KMS-11 (cell line): Measurements from ENCODE around the gene OGT.

ENCODE experiments used
- H2AFZ ChIP-seq: fragments of 200-600 bp; sonication (generic); 2 replicates; pipeline ENCODE4 v1.6.1; 2016; ENCODE audit warnings: antibody characterized with exemption, mixed run types, low read depth
- H3K27ac ChIP-seq: fragments of 200-600 bp; sonication (generic); 2 replicates; pipeline ENCODE4 v1.6.1; 2016; ENCODE audit warnings: mild to moderate bottlenecking, mixed run types
- H3K27me3 ChIP-seq: fragments of 200-600 bp; sonication (generic); 2 replicates; pipeline ENCODE4 v1.6.1; 2017; ENCODE audit warnings: mild to moderate bottlenecking, low read depth, mixed run types, moderate library complexity; ENCODE audit not compliant: insufficient read depth
- H3K36me3 ChIP-seq: fragments of 200-600 bp; sonication (generic); 2 replicates; pipeline ENCODE4 v1.6.1; 2017; ENCODE audit warnings: mild to moderate bottlenecking, mixed run types; ENCODE audit not compliant: insufficient read depth
- H3K4me1 ChIP-seq: fragments of 200-600 bp; sonication (generic); 2 replicates; pipeline ENCODE4 v1.6.1; 2016; ENCODE audit warnings: mild to moderate bottlenecking, low read depth, mixed run types; ENCODE audit not compliant: poor library complexity, severe bottlenecking
- H3K4me2 ChIP-seq: fragments of 200-600 bp; sonication (generic); 2 replicates; pipeline ENCODE4 v1.7.0; 2016; ENCODE audit warnings: mild to moderate bottlenecking, mixed run types
- H3K4me3 ChIP-seq: fragments of 200-600 bp; sonication (generic); IDR thresholded peaks from 2 replicates; pipeline ENCODE4 v1.6.1; 2017; ENCODE audit warnings: low read depth, low read length, mixed read lengths; ENCODE audit not compliant: insufficient read depth
- H3K79me2 ChIP-seq: fragments of 200-600 bp; sonication (generic); 2 replicates; pipeline ENCODE4 v1.6.1; 2016; ENCODE audit warnings: low read depth, mixed run types; ENCODE audit not compliant: insufficient read depth
- H3K9ac ChIP-seq: fragments of 200-600 bp; sonication (generic); 2 replicates; pipeline ENCODE4 v1.6.1; 2016; ENCODE audit warnings: mild to moderate bottlenecking, mixed run types
- H4K20me1 ChIP-seq: fragments of 200-600 bp; sonication (generic); 2 replicates; pipeline ENCODE4 v1.6.1; 2016; ENCODE audit warnings: mild to moderate bottlenecking, mixed run types; ENCODE audit not compliant: insufficient read depth
- TF ChIP-seq, protein P1 (sequence below): fragments of 200-600 bp; sonication (generic); conservative IDR thresholded peaks from 2 replicates; pipeline ENCODE4 v1.6.1; 2017; ENCODE audit warnings: low read depth, mild to moderate bottlenecking, antibody characterized with exemption, low read length, moderate library complexity, mixed read lengths

The OGT gene

DNA sequence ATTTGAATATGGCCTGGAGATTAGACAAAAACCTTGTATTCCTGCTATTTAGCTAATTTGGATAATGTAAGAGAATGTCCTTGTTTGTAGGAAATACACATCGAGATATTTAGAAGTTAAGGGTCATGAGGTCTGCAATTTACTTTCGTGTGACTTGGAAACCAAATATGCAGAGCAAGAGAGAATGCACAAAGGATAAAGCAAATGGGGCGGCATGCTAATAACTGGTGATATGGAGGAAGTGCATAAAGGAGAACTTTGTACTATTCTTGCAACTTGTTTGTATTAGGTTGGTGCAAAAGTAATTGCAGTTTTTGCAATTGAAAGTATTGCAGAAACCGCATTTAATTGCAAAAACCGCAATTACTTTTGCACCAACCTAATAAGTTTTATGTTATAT is 92.6 kb downstream of the OGT start:
- H3K27me3 ChIP-seq = no peaks in the 10 kb centered on the region
- H2AFZ ChIP-seq = no peak overlapping the region
- H3K27ac ChIP-seq = no peak overlapping the region
- no peak overlapping the region for H3K4me3 ChIP-seq
- H4K20me1 ChIP-seq = no peaks in the 10 kb centered on the region
- H3K4me1 ChIP-seq = peaks cover 33% of the 10 kb centered on the region
- no peaks in the 10 kb centered on the region for H3K79me2 ChIP-seq
- TF ChIP-seq, protein P1, sequence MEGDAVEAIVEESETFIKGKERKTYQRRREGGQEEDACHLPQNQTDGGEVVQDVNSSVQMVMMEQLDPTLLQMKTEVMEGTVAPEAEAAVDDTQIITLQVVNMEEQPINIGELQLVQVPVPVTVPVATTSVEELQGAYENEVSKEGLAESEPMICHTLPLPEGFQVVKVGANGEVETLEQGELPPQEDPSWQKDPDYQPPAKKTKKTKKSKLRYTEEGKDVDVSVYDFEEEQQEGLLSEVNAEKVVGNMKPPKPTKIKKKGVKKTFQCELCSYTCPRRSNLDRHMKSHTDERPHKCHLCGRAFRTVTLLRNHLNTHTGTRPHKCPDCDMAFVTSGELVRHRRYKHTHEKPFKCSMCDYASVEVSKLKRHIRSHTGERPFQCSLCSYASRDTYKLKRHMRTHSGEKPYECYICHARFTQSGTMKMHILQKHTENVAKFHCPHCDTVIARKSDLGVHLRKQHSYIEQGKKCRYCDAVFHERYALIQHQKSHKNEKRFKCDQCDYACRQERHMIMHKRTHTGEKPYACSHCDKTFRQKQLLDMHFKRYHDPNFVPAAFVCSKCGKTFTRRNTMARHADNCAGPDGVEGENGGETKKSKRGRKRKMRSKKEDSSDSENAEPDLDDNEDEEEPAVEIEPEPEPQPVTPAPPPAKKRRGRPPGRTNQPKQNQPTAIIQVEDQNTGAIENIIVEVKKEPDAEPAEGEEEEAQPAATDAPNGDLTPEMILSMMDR = no peak
- H3K9ac ChIP-seq = no peak overlapping the region
- H3K4me2 ChIP-seq = no peak overlapping the region
- no peaks in the 10 kb centered on the region for H3K36me3 ChIP-seq
